Liver (tissue), 9 donors: ENCODE measurements around the gene ABLIM3. TPM values are rescaled to one million over a fixed set of nuclear protein-coding genes. Genes with fewer than 3 reads are reported as not detected.

Source experiments
- DNase-seq: peaks from one replicate; pipeline ENCODE4 v3.0.0-alpha.2; 2017; ENCODE audit warnings: low spot score
- H3K27ac ChIP-seq, 2 donors: one replicate each; pipeline ENCODE4 v1.7.0; 2013; ENCODE audit warnings: inconsistent platforms in 2 of 2, low read length in 2 of 2, control low read depth in 1 of 2, low read depth in 1 of 2, mild to moderate bottlenecking in 1 of 2
- H3K27me3 ChIP-seq, 4 donors: one replicate each; pipeline versions ENCODE4 v1.6.1 to v1.7.0; 2013; ENCODE audit warnings: low read length in 3 of 4, inconsistent platforms in 1 of 4, mild to moderate bottlenecking in 1 of 4, moderate library complexity in 1 of 4; ENCODE audit not compliant: control insufficient read depth in 4 of 4, insufficient read depth in 4 of 4
- H3K36me3 ChIP-seq, 4 donors: one replicate each; pipeline versions ENCODE4 v1.6.1 to v1.7.0; 2013; ENCODE audit warnings: low read length in 3 of 4, mild to moderate bottlenecking in 3 of 4, low read depth in 1 of 4, moderate library complexity in 1 of 4; ENCODE audit not compliant: control insufficient read depth in 4 of 4, insufficient read depth in 3 of 4
- H3K4me1 ChIP-seq, 4 donors: one replicate each; pipeline versions ENCODE4 v1.6.1 to v1.7.0; 2013; ENCODE audit warnings: low read length in 3 of 4, mild to moderate bottlenecking in 3 of 4, moderate library complexity in 1 of 4; ENCODE audit not compliant: control insufficient read depth in 4 of 4, insufficient read depth in 4 of 4
- H3K4me3 ChIP-seq, 3 donors: one replicate each; pipeline versions ENCODE4 v1.6.1 to v1.7.0; 2013; ENCODE audit warnings: low read length in 3 of 3, control low read depth in 1 of 3, low read depth in 1 of 3, mild to moderate bottlenecking in 1 of 3
- H3K9ac ChIP-seq, 2 donors: one replicate each; pipeline ENCODE4 v1.7.0; 2013; ENCODE audit warnings: low read length in 2 of 2, mild to moderate bottlenecking in 2 of 2, moderate library complexity in 2 of 2, control low read depth in 1 of 2, low read depth in 1 of 2
- H3K9me3 ChIP-seq, 4 donors: one replicate each; pipeline versions ENCODE4 v1.6.1 to v1.7.0; 2013; ENCODE audit warnings: low read length in 3 of 4; ENCODE audit not compliant: control insufficient read depth in 4 of 4
- ATF3 ChIP-seq: IDR thresholded peaks from 2 replicates; pipeline ENCODE4 v1.6.1; 2016; ENCODE audit warnings: antibody characterized with exemption
- CTCF ChIP-seq: fragments of 150-350 bp; IDR thresholded peaks from 2 replicates; pipeline ENCODE4 v1.5.1; 2017; ENCODE audit warnings: improper control_type of control experiment, low read depth, low read length; ENCODE audit not compliant: missing input control
- EGR1 ChIP-seq, 2 donors: IDR thresholded peaks; 2 replicates each; pipeline ENCODE4 v1.6.1; 2016 to 2018; ENCODE audit warnings: antibody characterized with exemption in 2 of 2, low read depth in 2 of 2
- FOXA1 ChIP-seq: IDR thresholded peaks from 2 replicates; pipeline ENCODE4 v1.6.1; 2016; ENCODE audit warnings: antibody characterized with exemption
- FOXA2 ChIP-seq: IDR thresholded peaks from 2 replicates; pipeline ENCODE4 v1.6.1; 2016; ENCODE audit warnings: antibody characterized with exemption
- GABPA ChIP-seq, 2 donors: IDR thresholded peaks in 1 of 2; conservative IDR thresholded peaks in 1 of 2; 2 replicates each; pipeline ENCODE4 v1.6.1; 2016; ENCODE audit warnings: antibody characterized with exemption in 2 of 2, mild to moderate bottlenecking in 1 of 2, moderate library complexity in 1 of 2
- HNF4A ChIP-seq, 2 donors: conservative IDR thresholded peaks; 2 replicates each; pipeline ENCODE4 v1.6.1; 2016; ENCODE audit warnings: antibody characterized with exemption in 2 of 2, mild to moderate bottlenecking in 2 of 2
- HNF4G ChIP-seq: IDR thresholded peaks from 2 replicates; pipeline ENCODE4 v1.6.1; 2016; ENCODE audit warnings: antibody characterized with exemption
- JUND ChIP-seq, 2 donors: IDR thresholded peaks; 2 replicates each; pipeline ENCODE4 v1.6.1; 2016; ENCODE audit warnings: antibody characterized with exemption in 2 of 2
- NR2F2 ChIP-seq: IDR thresholded peaks from 2 replicates; pipeline ENCODE4 v1.6.1; 2016; ENCODE audit warnings: antibody characterized with exemption
- RAD21 ChIP-seq, 2 donors: IDR thresholded peaks; 2 replicates each; pipeline ENCODE4 v1.6.1; 2016; ENCODE audit warnings: antibody characterized with exemption in 2 of 2, mild to moderate bottlenecking in 2 of 2
- REST ChIP-seq: IDR thresholded peaks from 2 replicates; pipeline ENCODE4 v1.6.1; 2016; ENCODE audit warnings: antibody characterized with exemption, mild to moderate bottlenecking
- RXRA ChIP-seq, 2 donors: IDR thresholded peaks; 2 replicates each; pipeline ENCODE4 v1.6.1; 2017 to 2018; ENCODE audit warnings: antibody characterized with exemption in 2 of 2, mild to moderate bottlenecking in 1 of 2
- SP1 ChIP-seq: IDR thresholded peaks from 2 replicates; pipeline ENCODE4 v1.6.1; 2018; ENCODE audit warnings: antibody characterized with exemption, mild to moderate bottlenecking
- TAF1 ChIP-seq: conservative IDR thresholded peaks from 2 replicates; pipeline ENCODE4 v1.6.1; 2016; ENCODE audit warnings: antibody characterized with exemption, mild to moderate bottlenecking
- YY1 ChIP-seq: IDR thresholded peaks from 2 replicates; pipeline ENCODE4 v1.6.1; 2016; ENCODE audit warnings: antibody characterized with exemption, mild to moderate bottlenecking
- ZBTB33 ChIP-seq: IDR thresholded peaks from 2 replicates; pipeline ENCODE4 v1.6.1; 2016; ENCODE audit warnings: antibody characterized with exemption
- WGBS: extraction: QIAGEN DNeasy Blood & Tissue Kit; methylation state at CpG from one replicate; pipeline ENCODE4 v1.1.7; 2013; 5-methylcytosine and 5-hydroxymethylcytosine counted together
- polyA plus RNA-seq, 2 donors: library from polyadenylated mRNA; stranded (reverse) in 1 of 2; unstranded in 1 of 2; fragments of 200-250 nt in 1 of 2; fragments of >200 nt in 1 of 2; fragmentation: Nextera tagmentation in 1 of 2; extraction: Ambion mirVana in 1 of 2; gene quantifications; one replicate each; pipeline versions ENCODE4 v1.2.1 to v1.2.3, GENCODE V29; 2013 to 2015
- total RNA-seq, 2 donors: library from RNA; depleted of rRNA; stranded (reverse); fragments of >200 nt; gene quantifications; one replicate each; pipeline ENCODE4 v1.2.3, GENCODE V29; 2014
- donor health status: healthy.
- donor health status: healthy.
- donor health status: healthy.
- donor health status: healthy.
- donor health status: healthy.

The ABLIM3 gene
- total and polyA plus RNA-seq, 4 donors: 6.8 to 131 (median 43.1) TPM

- Histone ChIP-seq H3K36me3 (no peaks in the 10 kb centered on the region), H3K27me3 (no peaks in the 10 kb centered on the region), H3K27ac (no peak overlapping the region), H3K9me3 (peaks cover 0 to 3% (median 0%) of the 10 kb centered on the region in 4 donors), H3K4me1 (peaks cover 0 to 3% (median 0%) of the 10 kb centered on the region in 4 donors), H3K9ac (no peak overlapping the region), H3K4me3 (no peak overlapping the region)
- DNase-seq: no peak
- TF ChIP-seq SP1 (no peak), FOXA1 (no peak), REST (no peak), CTCF (peak; percentile 15), NR2F2 (no peak), HNF4G (no peak), ATF3 (no peak), GABPA (IDR thresholded peaks at IDR 0.05 in 1 of 2, conservative IDR thresholded peaks at IDR 0.05 in 1 of 2) (no peak), HNF4A (conservative IDR thresholded peaks at IDR 0.05) (no peak), RXRA (IDR thresholded peaks at IDR 0.05) (no peak), EGR1 (IDR thresholded peaks at IDR 0.05; ENCODE audit: low read depth in 2 of 2) (no peak), RAD21 (IDR thresholded peaks at IDR 0.05) (peak; percentile 55 to 58), FOXA2 (no peak), YY1 (no peak)
- 49% methylated on average over 4 of the region's 4 CpGs for WGBS
Observed at GRCh38 chr5:149265597-149265996, 124.3 kb downstream of the ABLIM3 start.

- DNase-seq: no peak
- Histone ChIP-seq H3K4me1 (peaks cover 0 to 11% (median 8%) of the 10 kb centered on the region in 4 donors), H3K4me3 (no peak overlapping the region), H3K36me3 (no peaks in the 10 kb centered on the region), H3K9ac (no peak overlapping the region), H3K9me3 (peaks cover 0 to 3% (median 0%) of the 10 kb centered on the region in 4 donors), H3K27me3 (no peaks in the 10 kb centered on the region), H3K27ac (no peak overlapping the region)
- TF ChIP-seq HNF4G (no peak), ZBTB33 (no peak), EGR1 (IDR thresholded peaks at IDR 0.05; ENCODE audit: low read depth in 2 of 2) (no peak), TAF1 (no peak), NR2F2 (no peak), CTCF (no peak), REST (no peak), JUND (IDR thresholded peaks at IDR 0.05) (no peak)
- WGBS: 93% methylated on average over 9 of the region's 9 CpGs
Observed at GRCh38 chr5:149267241-149267973, 126.1 kb downstream of the ABLIM3 start.
